ENCODE measurements around the gene BTBD7.
"Not testable (repeated sequence)": the region's sequence is repeated elsewhere in the genome, so short reads cannot be mapped to it uniquely, and the experiment has no call there.

Gene BTBD7

GRCh38 chr14:93249128-93249831, 83.6 kb downstream of the BTBD7 start:
- H3K9me3 Mint-ChIP-seq: no peaks in the 10 kb centered on the region
- ATAC-seq (no peak), DNase-seq (no peak)
- H3K4me3 Mint-ChIP-seq: no peak overlapping the region
- H3K4me1 Mint-ChIP-seq: peaks cover 7% of the 10 kb centered on the region
- no peaks in the 10 kb centered on the region for H3K27me3 Mint-ChIP-seq
- H3K27ac Mint-ChIP-seq: no peak overlapping the region

GRCh38 chr14:93246534-93246933, 86.3 kb downstream of the BTBD7 start:
- Mint-ChIP-seq H3K4me3 (no peak overlapping the region), H3K9me3 (no peaks in the 10 kb centered on the region), H3K27me3 (no peaks in the 10 kb centered on the region), H3K4me1 (peaks cover 7% of the 10 kb centered on the region), H3K27ac (no peak overlapping the region)
- ATAC-seq (no peak), DNase-seq (no peak)

- Mint-ChIP-seq H3K27me3 (no peaks in the 10 kb centered on the region), H3K4me3 (no peak overlapping the region), H3K27ac (no peak overlapping the region), H3K9me3 (no peaks in the 10 kb centered on the region), H3K4me1 (peaks cover 7% of the 10 kb centered on the region)
- DNase-seq: no peak
- no peak for ATAC-seq
Observed at GRCh38 chr14:93245764-93246420, 86.9 kb downstream of the BTBD7 start.

- no peaks in the 10 kb centered on the region for H3K9me3 Mint-ChIP-seq
- no peaks in the 10 kb centered on the region for H3K27me3 Mint-ChIP-seq
- H3K27ac Mint-ChIP-seq: no peak overlapping the region
- H3K4me1 Mint-ChIP-seq: no peaks in the 10 kb centered on the region
- ATAC-seq (no peak), DNase-seq (no peak)
- H3K4me3 Mint-ChIP-seq: no peak overlapping the region
Observed at GRCh38 chr14:93240678-93241000, 92.2 kb downstream of the BTBD7 start.

GRCh38 chr14:93239869-93240677, 92.8 kb downstream of the BTBD7 start:
- H3K4me1 Mint-ChIP-seq: no peaks in the 10 kb centered on the region

GRCh38 chr14:93234798-93235197, 98.0 kb downstream of the BTBD7 start:
- H3K27ac Mint-ChIP-seq: no peak overlapping the region
- ATAC-seq: no peak

More at GRCh38 chr14:93239869-93240677, 92.8 kb downstream of the BTBD7 start:
- Mint-ChIP-seq H3K27me3 (no peaks in the 10 kb centered on the region), H3K4me3 (no peak overlapping the region), H3K27ac (no peak overlapping the region), H3K9me3 (no peaks in the 10 kb centered on the region)
- DNase-seq: no peak
- ATAC-seq: no peak

GRCh38 chr14:93233078-93233477, 99.8 kb downstream of the BTBD7 start:
- H3K4me3 Mint-ChIP-seq, H3K27ac Mint-ChIP-seq, DNase-seq, ATAC-seq, H3K9me3 Mint-ChIP-seq: not testable (repeated sequence)
- H3K4me1 Mint-ChIP-seq: peaks cover 15% of the 10 kb centered on the region
- peaks cover 17% of the 10 kb centered on the region for H3K27me3 Mint-ChIP-seq

More at GRCh38 chr14:93234798-93235197, 98.0 kb downstream of the BTBD7 start:
- DNase-seq: no peak
- Mint-ChIP-seq H3K27me3 (peaks cover 16% of the 10 kb centered on the region), H3K9me3 (no peaks in the 10 kb centered on the region), H3K4me3 (no peak overlapping the region), H3K4me1 (peaks cover 15% of the 10 kb centered on the region)

GRCh38 chr14:93232159-93232558, 100.7 kb downstream of the BTBD7 start:
- H3K9me3 Mint-ChIP-seq: no peaks in the 10 kb centered on the region
- H3K4me3 Mint-ChIP-seq: peak overlapping the region in 1 of 2 donors; percentile 9
- no peak overlapping the region for H3K27ac Mint-ChIP-seq
- H3K4me1 Mint-ChIP-seq: peaks cover 15% of the 10 kb centered on the region
- no peak for ATAC-seq
- DNase-seq: no peak
- H3K27me3 Mint-ChIP-seq: peaks cover 17% of the 10 kb centered on the region

GRCh38 chr14:93231129-93231979, 101.5 kb downstream of the BTBD7 start:
- DNase-seq (no peak), ATAC-seq (peak; percentile 56)
- Mint-ChIP-seq H3K4me1 (peaks cover 15% of the 10 kb centered on the region), H3K27me3 (peaks cover 17% of the 10 kb centered on the region), H3K4me3 (peak overlapping the region; percentile 9 to 34), H3K9me3 (no peaks in the 10 kb centered on the region), H3K27ac (peak overlapping the region in 1 of 2 donors; percentile 24)

GRCh38 chr14:93230539-93230938, 102.3 kb downstream of the BTBD7 start:
- Mint-ChIP-seq H3K9me3 (no peaks in the 10 kb centered on the region), H3K27ac (peak overlapping the region in 1 of 2 donors; percentile 8), H3K27me3 (peaks cover 17% of the 10 kb centered on the region), H3K4me1 (peaks cover 15% of the 10 kb centered on the region), H3K4me3 (peak overlapping the region; percentile 9 to 34)
- DNase-seq: no peak
- peak; percentile 37 for ATAC-seq

- Mint-ChIP-seq H3K27me3 (peaks cover 17% of the 10 kb centered on the region), H3K4me1 (peaks cover 15% of the 10 kb centered on the region), H3K27ac (no peak overlapping the region), H3K9me3 (no peaks in the 10 kb centered on the region), H3K4me3 (no peak overlapping the region)
- DNase-seq: no peak
- no peak for ATAC-seq
Observed at GRCh38 chr14:93228550-93228949, 104.3 kb downstream of the BTBD7 start.

- no peak for DNase-seq
- Mint-ChIP-seq H3K4me3 (no peak overlapping the region), H3K4me1 (no peaks in the 10 kb centered on the region), H3K27me3 (no peaks in the 10 kb centered on the region), H3K27ac (no peak overlapping the region), H3K9me3 (no peaks in the 10 kb centered on the region)
- ATAC-seq: no peak
Observed at GRCh38 chr14:93223565-93223964, 109.3 kb downstream of the BTBD7 start.

GRCh38 chr14:93220509-93220908, 112.3 kb downstream of the BTBD7 start:
- ATAC-seq (peak; percentile 37), DNase-seq (no peak)
- Mint-ChIP-seq H3K4me3 (no peak overlapping the region), H3K27ac (no peak overlapping the region), H3K9me3 (no peaks in the 10 kb centered on the region), H3K27me3 (no peaks in the 10 kb centered on the region), H3K4me1 (no peaks in the 10 kb centered on the region)

GRCh38 chr14:93219103-93219726, 113.6 kb downstream of the BTBD7 start:
- Mint-ChIP-seq H3K9me3 (no peaks in the 10 kb centered on the region), H3K4me3 (no peak overlapping the region), H3K27me3 (no peaks in the 10 kb centered on the region), H3K27ac (no peak overlapping the region), H3K4me1 (no peaks in the 10 kb centered on the region)
- DNase-seq: peak in 1 of 2 donors; percentile 29
- peak; percentile 83 for ATAC-seq

GRCh38 chr14:93214598-93214997, 118.2 kb downstream of the BTBD7 start:
- Mint-ChIP-seq H3K27me3 (no peaks in the 10 kb centered on the region), H3K4me3 (no peak overlapping the region), H3K27ac (no peak overlapping the region), H3K4me1 (no peaks in the 10 kb centered on the region), H3K9me3 (no peaks in the 10 kb centered on the region)
- DNase-seq (no peak), ATAC-seq (no peak)
